Activated T-cell treated with anti-CD3 and anti-CD28 coated beads, Interleukin-2, amount 50 U/mL, for 72 hours (primary cell): ENCODE results near the gene CBFA2T3. TPM values are rescaled to one million over a fixed set of nuclear protein-coding genes. Genes with fewer than 3 reads are reported as not detected.

Source experiments
- ATAC-seq, 2 donors: fragments of 150-1000 bp; cut with Tn5 transposase; replicated peaks in 1 of 2; 2 replicates each; pipeline ENCODE4 v1.10.0; 2021; ENCODE audit warnings: moderate library complexity in 2 of 2, mild to moderate bottlenecking in 1 of 2
- DNase-seq, 2 donors: peaks; one replicate each; pipeline ENCODE4 v3.0.0; 2021 to 2022; ENCODE audit warnings: mixed read lengths in 1 of 2
- H3K27ac Mint-ChIP-seq: one replicate; pipeline ENCODE4 v1.8.0; 2022; ENCODE audit warnings: mild to moderate bottlenecking, moderate library complexity, mixed read lengths
- H3K27me3 Mint-ChIP-seq: one replicate; pipeline ENCODE4 v1.8.0; 2022; ENCODE audit warnings: low read depth, mixed read lengths
- H3K36me3 Mint-ChIP-seq, 2 donors: one replicate each; pipeline ENCODE4 v1.8.0; 2022; ENCODE audit warnings: mixed read lengths in 2 of 2, mild to moderate bottlenecking in 1 of 2; ENCODE audit not compliant: insufficient read depth in 2 of 2
- H3K4me1 Mint-ChIP-seq: one replicate; pipeline ENCODE4 v1.8.0; 2022; ENCODE audit warnings: low read depth, mixed read lengths
- H3K4me3 Mint-ChIP-seq, 2 donors: one replicate each; pipeline ENCODE4 v1.8.0; 2022; ENCODE audit warnings: mild to moderate bottlenecking in 2 of 2, mixed read lengths in 2 of 2, moderate library complexity in 2 of 2
- H3K9me3 Mint-ChIP-seq, 2 donors: one replicate each; pipeline ENCODE4 v1.8.0; 2022; ENCODE audit warnings: mixed read lengths in 2 of 2
- total RNA-seq, 2 donors: library from RNA; stranded (reverse); gene quantifications; one replicate each; pipeline ENCODE4 v1.2.3, GENCODE V29; 2022

The CBFA2T3 gene
- total RNA-seq, 2 donors from 2014 or later = 1.2 to 1.7 TPM

DNA sequence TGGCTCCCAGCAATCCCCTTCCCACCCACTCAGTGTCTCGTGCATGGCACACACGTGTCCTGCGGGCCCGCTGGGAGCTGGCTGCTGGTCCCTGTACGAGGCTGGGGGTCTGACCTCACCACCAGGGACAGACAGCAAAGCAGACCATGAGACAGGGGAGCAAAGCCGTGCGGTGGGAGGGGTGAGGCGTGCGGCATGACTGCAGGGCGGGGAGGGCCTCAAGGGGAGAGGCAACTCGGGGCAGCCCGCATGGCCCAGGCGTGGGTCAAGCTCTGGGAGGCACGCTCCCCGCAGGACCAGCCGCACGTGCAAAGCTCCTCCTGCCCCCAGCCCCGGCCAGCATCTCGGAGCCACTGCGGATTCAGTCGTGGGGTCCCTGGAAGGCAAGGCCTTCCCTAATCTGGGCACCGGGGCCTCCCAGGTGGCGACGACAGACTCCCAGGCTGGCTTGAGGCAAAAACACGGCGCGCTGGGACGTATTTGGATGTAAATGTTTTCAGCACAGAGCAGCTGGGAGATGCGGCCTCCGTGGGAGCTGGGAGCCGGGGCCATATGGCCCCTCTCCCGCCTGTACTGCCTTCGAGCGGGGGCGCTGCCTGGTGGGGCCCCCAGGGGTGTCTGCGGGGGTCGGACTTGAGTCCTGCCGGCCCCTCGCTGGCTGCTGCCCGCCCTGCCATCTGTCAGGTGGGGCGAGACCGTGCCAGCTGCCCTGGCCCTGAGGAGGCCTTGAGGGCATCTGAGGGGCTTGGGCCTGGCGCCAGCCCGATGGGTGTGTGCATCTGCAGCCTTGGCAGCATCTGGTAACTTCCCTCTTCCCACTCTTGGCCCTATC, 12.2 kb upstream of the CBFA2T3 start:
- Mint-ChIP-seq H3K27ac (no peak overlapping the region), H3K27me3 (no peaks in the 10 kb centered on the region), H3K4me1 (peaks cover 4% of the 10 kb centered on the region), H3K4me3 (no peak overlapping the region), H3K9me3 (no peaks in the 10 kb centered on the region), H3K36me3 (no peaks in the 10 kb centered on the region)
- DNase-seq = no peak
- ATAC-seq = no peak

DNA sequence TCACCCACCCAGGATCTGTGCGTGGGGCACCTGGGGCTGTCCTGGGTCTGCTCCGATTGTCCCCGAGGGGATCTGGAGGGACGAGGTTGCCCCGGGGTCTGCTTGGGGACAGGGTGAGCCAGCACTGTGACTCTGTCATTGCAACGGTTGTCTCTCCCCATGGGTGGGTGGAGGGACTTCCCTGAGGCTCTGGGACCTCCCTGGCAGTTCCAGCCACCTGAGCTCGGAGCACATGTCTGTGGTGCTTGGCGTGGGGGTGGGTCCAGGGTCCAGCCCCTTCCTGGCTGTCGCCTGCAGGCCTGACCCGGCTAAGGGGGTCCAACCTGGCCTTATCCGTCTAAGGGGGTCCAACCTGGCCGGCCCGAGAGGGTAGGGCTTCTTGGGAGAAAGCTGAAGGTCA, 8.5 kb upstream of the CBFA2T3 start:
- DNase-seq = no peak
- Mint-ChIP-seq H3K4me1 (peaks cover 14% of the 10 kb centered on the region), H3K36me3 (no peaks in the 10 kb centered on the region), H3K27ac (no peak overlapping the region), H3K27me3 (no peaks in the 10 kb centered on the region), H3K4me3 (no peak overlapping the region), H3K9me3 (no peaks in the 10 kb centered on the region)
- ATAC-seq = no peak

DNA sequence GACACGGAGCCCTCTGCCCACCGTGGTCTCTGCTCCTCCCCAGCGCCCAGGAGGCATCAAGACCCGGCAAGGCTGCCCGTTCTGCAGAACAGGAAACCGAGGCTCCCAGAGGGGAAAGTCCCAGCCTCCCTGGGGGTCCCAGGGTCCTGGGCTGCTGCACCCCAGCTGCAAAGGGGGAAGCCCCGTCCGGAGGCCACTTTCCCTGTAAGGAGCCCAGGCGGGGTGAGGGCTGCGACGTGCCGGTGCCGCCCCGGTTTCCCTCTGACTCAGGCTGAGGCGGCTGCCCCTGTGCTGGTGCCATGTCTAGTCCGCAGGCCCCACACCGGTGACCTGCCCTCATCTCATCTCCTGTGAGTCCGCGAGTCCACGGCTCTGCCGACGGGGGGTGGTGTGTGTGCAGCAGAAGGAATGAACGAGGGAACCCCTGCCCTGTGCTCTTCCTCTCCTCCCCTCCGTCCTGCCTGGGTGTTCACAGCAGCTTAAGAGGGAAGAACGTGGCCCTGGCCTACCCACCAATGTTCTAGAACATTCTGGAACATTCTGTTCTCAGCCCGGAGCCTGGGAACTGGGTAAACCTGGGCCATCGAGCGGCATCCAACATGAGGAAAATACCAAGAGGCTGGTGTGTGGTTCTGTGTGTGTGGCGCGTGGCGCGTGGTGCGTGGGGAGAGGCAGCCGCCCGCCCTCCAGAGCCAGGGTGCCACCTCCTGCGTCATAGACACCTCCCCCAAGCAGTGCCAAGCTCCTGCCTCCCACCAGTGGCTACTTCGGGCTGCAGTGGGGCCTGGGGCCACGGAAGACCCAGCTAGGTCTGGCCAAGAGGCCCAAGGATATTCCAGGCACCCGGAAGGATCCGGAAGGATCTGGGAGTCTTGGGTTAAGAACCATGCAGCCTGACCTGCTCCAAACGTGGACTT, 7.0 kb upstream of the CBFA2T3 start:
- Mint-ChIP-seq H3K27me3 (peaks cover 7% of the 10 kb centered on the region), H3K4me3 (no peak overlapping the region), H3K9me3 (no peaks in the 10 kb centered on the region), H3K27ac (no peak overlapping the region), H3K4me1 (peaks cover 14% of the 10 kb centered on the region), H3K36me3 (no peaks in the 10 kb centered on the region)
- DNase-seq (peak in 1 of 2 donors; percentile 10), ATAC-seq (peak; percentile 54 to 58)

DNA sequence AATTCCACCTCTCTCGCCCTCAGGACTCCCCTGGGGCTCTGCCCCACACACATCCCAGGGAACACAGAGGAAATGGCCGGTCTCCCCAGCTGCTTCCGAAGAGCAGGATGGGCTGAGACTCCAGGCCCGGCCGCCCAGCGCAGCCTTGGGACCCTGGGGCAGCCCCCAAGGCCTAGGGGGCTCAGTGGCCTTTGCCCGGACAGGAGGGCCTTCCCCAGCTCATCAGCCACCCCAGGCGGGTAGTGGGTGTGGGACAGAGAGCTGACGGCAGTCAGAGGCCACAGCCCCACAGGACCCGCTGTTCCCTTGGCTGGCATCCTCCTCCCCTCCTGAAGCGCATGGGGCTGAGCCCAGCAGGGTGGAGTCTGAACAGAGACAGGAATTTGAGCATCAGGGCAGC, 6.2 kb upstream of the CBFA2T3 start:
- no peak overlapping the region for H3K4me3 Mint-ChIP-seq

DNA sequence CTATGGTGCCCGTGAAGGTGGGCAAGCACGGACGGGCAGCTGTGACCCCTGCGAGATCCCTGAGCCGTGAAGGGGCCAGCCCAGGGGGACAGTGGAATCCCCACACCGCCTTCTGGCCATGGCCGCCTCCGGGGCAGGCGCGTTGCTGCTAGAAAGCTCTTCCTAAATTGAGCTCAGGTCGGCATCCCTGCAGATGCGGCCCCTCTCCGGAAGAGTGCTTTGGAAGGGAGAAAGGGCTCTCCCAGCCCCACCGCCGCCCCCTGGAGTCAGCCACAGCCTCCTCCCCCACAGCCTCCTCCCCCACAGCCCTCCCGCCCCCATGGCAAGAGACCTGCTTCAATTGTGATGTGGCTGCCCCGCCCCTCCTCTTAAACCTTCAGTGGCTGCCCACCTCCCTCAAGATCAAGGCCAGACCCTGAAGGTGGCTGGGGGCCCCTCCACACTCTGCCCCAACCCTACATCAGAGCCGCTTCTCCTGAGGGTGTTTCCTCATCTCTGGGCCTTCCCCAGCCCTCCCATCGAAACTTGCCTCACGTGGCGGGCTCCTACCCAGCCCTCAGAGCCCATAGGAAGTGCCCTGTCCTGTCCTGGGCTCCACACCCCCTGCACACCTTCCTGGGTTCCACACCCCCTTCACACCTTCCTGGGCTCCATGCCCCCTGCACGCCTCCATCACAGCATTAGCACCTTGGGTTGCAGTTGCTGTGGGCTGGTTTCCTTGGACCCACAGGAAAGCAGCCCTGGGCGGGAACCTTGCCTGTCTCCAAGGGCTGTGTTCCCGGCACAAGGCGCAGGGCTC, 5.5 kb upstream of the CBFA2T3 start:
- no peak overlapping the region for H3K4me3 Mint-ChIP-seq
- ATAC-seq = no peak
- DNase-seq = no peak
- no peak overlapping the region for H3K27ac Mint-ChIP-seq
- H3K9me3 Mint-ChIP-seq = no peaks in the 10 kb centered on the region
- H3K4me1 Mint-ChIP-seq = peaks cover 14% of the 10 kb centered on the region
- H3K27me3 Mint-ChIP-seq = peaks cover 9% of the 10 kb centered on the region
- H3K36me3 Mint-ChIP-seq = no peaks in the 10 kb centered on the region

More for the DNA sequence above, 6.2 kb upstream of the CBFA2T3 start:
- Mint-ChIP-seq H3K36me3 (no peaks in the 10 kb centered on the region), H3K27me3 (peaks cover 7% of the 10 kb centered on the region), H3K4me1 (peaks cover 14% of the 10 kb centered on the region), H3K9me3 (no peaks in the 10 kb centered on the region), H3K27ac (no peak overlapping the region)
- no peak for ATAC-seq
- DNase-seq = no peak

DNA sequence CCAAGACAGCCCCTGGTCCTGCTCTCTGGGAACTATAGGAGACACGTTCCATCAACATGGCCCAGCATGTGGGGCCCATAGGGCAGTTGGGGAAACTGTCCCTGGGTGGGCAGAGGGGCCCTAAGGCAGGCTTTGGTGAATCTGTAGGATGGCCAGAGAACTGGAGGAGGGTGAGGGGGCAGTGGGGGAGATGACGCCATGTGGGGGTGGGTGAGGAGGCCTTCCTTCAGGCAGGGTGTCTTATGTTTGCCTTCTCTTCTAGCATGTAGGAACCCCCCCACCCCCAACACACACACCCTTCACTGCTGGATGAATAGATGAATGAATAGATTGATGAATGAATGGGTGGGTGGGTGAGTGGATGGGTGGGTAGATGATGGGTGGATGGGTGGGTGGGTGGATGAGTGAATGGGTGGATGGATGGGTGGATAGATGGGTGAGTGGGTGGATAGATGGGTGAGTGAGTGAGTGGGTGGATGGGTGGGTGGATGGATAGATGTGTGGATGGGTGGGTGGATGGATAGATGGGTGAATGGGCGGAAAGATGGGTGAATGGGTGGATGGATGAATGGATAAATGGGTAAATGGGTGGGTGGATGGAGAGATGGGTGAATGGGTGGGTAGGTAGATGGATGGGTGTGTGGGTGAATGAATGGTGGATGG, 2.5 kb upstream of the CBFA2T3 start:
- Mint-ChIP-seq H3K4me1 (peaks cover 17% of the 10 kb centered on the region), H3K27ac (no peak overlapping the region), H3K9me3 (no peaks in the 10 kb centered on the region), H3K36me3 (no peaks in the 10 kb centered on the region), H3K4me3 (no peak overlapping the region), H3K27me3 (peaks cover 28% of the 10 kb centered on the region)
- no peak for DNase-seq
- no peak for ATAC-seq

DNA sequence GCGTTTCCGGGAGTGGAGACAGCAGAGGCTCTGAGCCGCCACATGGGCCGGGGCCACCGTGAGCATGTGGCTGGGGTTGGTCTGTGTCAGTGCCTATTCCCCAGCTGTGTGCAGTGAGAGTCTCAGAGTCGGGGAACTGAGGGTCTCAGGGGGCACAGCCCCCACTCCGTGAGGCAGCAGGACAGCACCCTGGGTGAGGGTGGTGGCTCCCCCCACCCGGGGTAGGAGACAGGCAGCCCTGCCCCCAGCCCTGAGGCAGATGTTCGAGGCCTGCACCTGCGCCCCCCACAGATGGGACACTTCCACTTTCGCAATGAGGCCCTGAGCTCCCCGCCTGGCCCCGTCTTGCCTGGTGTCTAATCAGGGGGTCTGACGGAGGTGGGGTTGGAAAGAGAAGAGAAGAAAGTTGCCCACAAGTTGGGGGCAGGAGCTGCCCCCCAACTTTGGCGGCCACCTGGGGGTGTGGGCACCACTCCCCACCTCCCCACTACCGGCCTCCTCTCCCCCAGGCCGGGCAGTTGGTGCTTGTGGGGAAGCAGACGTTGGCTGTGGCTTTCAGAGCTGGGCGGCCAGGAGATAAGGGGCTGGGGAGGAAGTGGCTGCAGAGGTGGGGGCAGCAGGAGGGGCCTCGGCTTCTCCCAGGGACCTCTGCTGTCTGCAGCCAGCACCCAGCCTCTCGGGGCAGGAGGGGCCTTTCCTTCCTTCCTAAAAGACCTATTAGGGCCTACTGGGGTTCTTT, 1.8 kb upstream of the CBFA2T3 start:
- Mint-ChIP-seq H3K36me3 (no peaks in the 10 kb centered on the region), H3K4me3 (no peak overlapping the region), H3K27me3 (peaks cover 28% of the 10 kb centered on the region), H3K27ac (no peak overlapping the region), H3K9me3 (no peaks in the 10 kb centered on the region), H3K4me1 (peaks cover 10% of the 10 kb centered on the region)
- ATAC-seq = peak in 1 of 2 donors; percentile 22
- DNase-seq = no peak

DNA sequence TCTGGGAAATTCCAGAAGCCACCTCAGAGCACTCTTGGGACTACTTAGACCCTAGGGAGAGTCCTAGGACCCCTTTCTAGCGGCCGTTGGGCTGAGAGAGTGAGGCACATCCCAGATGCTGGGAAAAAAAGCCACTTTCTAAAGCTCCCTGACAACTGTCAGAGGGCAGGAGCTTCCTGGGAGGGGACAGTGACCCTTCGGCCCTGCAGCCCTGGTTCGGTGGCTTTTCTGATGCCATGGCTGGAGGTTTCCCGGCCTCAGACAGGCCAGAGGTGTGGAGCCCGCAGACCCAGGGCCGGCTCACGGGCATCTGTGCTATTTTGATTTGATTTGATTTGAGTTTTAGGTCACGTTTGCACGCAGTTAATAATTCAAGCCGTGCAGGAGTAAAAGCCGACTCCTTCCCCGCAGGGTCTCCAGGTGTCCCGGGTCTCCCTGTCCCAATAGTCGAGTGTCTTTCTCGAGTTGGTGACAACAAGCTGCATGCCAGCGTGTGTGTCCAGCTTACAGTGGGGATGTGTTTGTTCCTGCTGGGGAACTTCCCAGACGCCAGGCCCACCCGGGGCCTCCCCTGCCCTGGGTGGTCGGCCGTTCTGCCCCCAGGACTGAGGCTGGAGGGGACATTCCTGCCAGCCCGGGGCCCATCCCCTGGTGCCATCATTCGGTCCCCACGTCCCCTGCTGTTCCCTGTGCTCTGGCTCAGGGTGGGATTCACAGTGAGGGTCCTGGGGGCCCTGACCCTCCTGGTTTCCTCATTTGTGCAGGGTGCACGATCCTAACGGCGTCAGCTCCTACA, 1.0 kb upstream of the CBFA2T3 start:
- H3K4me1 Mint-ChIP-seq = peaks cover 10% of the 10 kb centered on the region
- H3K36me3 Mint-ChIP-seq = no peaks in the 10 kb centered on the region
- DNase-seq = no peak
- H3K9me3 Mint-ChIP-seq = no peaks in the 10 kb centered on the region
- no peak for ATAC-seq
- no peak overlapping the region for H3K27ac Mint-ChIP-seq
- H3K27me3 Mint-ChIP-seq = peaks cover 28% of the 10 kb centered on the region
- H3K4me3 Mint-ChIP-seq = no peak overlapping the region

DNA sequence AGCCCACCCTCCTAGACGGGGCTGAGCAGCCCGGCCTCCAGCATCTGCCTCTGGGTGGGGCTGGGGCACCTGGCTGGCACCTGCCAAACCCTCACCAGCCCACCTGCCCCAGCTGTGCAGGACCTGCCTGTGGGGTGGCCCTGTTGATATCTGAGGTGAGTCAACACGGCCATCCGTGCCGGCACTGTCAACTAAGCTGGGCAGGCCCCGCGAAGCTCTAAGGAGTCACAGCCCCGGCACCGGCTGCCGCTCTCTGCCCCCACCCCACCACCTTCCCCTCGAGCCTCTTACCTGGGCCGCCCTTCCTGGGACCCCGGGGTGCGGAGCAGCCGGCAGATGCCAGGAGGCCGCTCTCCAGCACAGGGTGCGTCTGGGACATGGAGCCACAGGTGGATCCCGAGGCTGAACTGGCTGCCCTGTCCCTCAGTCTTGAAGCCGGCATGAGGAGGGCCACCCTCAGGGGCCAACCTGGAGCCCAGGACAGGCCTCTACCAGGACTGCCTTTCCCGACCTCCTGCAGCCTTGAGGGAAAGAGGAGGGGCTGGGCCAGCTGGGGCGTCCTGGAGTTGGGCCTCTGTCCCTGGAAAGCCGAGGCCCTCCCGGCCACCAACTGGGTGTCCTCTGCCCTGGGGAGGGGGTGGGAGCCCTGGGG, 515 bp downstream of the CBFA2T3 start:
- ATAC-seq = peak; percentile 17 to 54
- H3K4me1 Mint-ChIP-seq = peaks cover 5% of the 10 kb centered on the region
- no peak overlapping the region for H3K4me3 Mint-ChIP-seq

DNA sequence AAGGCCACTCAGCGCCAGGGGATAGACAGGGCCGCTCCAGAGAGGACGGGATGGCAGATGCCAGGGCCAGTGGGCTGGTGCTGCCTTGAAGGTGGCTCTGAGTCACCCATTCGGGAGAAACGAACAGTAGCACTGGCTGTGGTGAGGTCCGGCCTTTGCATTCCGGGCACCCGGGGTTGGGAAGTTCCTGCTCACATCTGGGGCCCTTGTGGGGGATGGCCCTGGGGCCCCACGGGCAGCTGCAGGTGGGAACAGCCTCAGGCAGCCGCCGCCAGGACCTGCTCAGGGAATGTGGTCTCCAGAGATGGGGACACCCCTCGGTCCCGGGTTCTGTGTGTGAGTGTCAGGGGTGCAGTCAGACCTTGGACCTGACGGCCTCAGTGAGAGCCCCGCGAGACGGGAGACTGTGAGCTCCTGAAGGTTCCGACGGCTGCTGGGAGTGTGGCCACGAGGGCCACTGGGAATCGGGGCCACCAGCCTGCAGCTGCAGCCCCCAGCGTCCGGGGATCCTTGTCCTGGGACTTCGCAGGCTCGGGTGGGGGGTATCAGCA, 1.4 kb downstream of the CBFA2T3 start:
- no peaks in the 10 kb centered on the region for H3K9me3 Mint-ChIP-seq
- H3K27ac Mint-ChIP-seq = no peak overlapping the region
- DNase-seq (no peak), ATAC-seq (peak in 1 of 2 donors; percentile 20)
- peaks cover 28% of the 10 kb centered on the region for H3K27me3 Mint-ChIP-seq
- peaks cover 5% of the 10 kb centered on the region for H3K4me1 Mint-ChIP-seq
- no peaks in the 10 kb centered on the region for H3K36me3 Mint-ChIP-seq
- peak overlapping the region in 1 of 2 donors; percentile 34 for H3K4me3 Mint-ChIP-seq

More for the DNA sequence above, 515 bp downstream of the CBFA2T3 start:
- Mint-ChIP-seq H3K27me3 (peaks cover 28% of the 10 kb centered on the region), H3K9me3 (no peaks in the 10 kb centered on the region), H3K27ac (no peak overlapping the region), H3K36me3 (no peaks in the 10 kb centered on the region)
- no peak for DNase-seq

DNA sequence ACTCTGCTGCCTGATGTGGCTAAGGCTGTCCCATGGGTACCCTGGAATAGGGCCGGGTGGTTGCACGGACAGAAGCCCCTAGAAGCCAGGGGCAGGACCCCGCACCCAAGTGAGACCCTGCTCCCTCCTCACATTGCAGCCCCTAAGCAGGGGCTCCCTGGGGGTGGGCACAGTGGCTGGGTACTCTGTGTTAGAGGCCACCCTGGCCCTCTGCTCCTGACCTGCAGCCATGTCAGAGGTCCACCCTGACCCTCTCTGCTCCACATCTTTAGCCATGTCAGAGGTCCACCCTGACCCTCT, 2.1 kb downstream of the CBFA2T3 start:
- ATAC-seq (no peak), DNase-seq (no peak)
- Mint-ChIP-seq H3K27me3 (peaks cover 23% of the 10 kb centered on the region), H3K36me3 (no peaks in the 10 kb centered on the region), H3K27ac (no peak overlapping the region), H3K4me3 (no peak overlapping the region), H3K9me3 (no peaks in the 10 kb centered on the region), H3K4me1 (peaks cover 5% of the 10 kb centered on the region)
